Spinal cord (tissue), 10 donors: ENCODE measurements around the gene MKNK1. TPM values are rescaled to one million over a fixed set of nuclear protein-coding genes. Genes with fewer than 3 reads are reported as not detected.
A peak's percentile ranks its signal among the peaks of the same experiment; 100 is the strongest.
"Not testable (repeated sequence)": the region's sequence is repeated elsewhere in the genome, so short reads cannot be mapped to it uniquely, and the experiment has no call there.

ENCODE experiments used
- DNase-seq, 6 donors: peaks; one replicate each; pipeline versions ENCODE4 v3.0.0 to v3.0.0-alpha.2; 2013 to 2015; ENCODE audit warnings: low spot score in 6 of 6, low read depth in 4 of 6
- H3K27ac ChIP-seq: one replicate; pipeline ENCODE4 v1.5.1; 2013; ENCODE audit warnings: low read depth, low read length, control low read depth
- H3K27me3 ChIP-seq: one replicate; pipeline ENCODE4 v1.6.1; 2013; ENCODE audit warnings: low read length; ENCODE audit not compliant: control insufficient read depth, insufficient read depth
- H3K36me3 ChIP-seq: one replicate; pipeline ENCODE4 v1.6.1; 2013; ENCODE audit warnings: low read length; ENCODE audit not compliant: control insufficient read depth, insufficient read depth
- H3K4me1 ChIP-seq: one replicate; pipeline ENCODE4 v1.6.1; 2013; ENCODE audit warnings: low read length; ENCODE audit not compliant: control insufficient read depth, insufficient read depth
- H3K4me3 ChIP-seq: one replicate; pipeline ENCODE4 v1.5.1; 2013; ENCODE audit warnings: low read depth, low read length, control low read depth
- H3K9me3 ChIP-seq: one replicate; pipeline ENCODE4 v1.6.1; 2013; ENCODE audit warnings: low read length; ENCODE audit not compliant: control insufficient read depth, insufficient read depth
- WGBS: methylation state at CpG from one replicate; pipeline ENCODE4 v1.1.5; 2013; ENCODE audit warnings: missing lambda C conversion rate; ENCODE audit not compliant: insufficient coverage; 5-methylcytosine and 5-hydroxymethylcytosine counted together
- long read RNA-seq, 4 donors: transcript quantifications; one replicate each; lab custom pipeline, GENCODE V29; 2026
- polyA plus RNA-seq, 2 donors: library from polyadenylated mRNA; unstranded; fragments of 120-200 nt; gene quantifications; one replicate each; pipeline ENCODE4 v1.2.1, GENCODE V29; 2013; ENCODE audit not compliant: insufficient read length in 2 of 2
- total RNA-seq, 2 donors: library from RNA; depleted of rRNA in 1 of 2; stranded (reverse); fragments of 120-200 nt in 1 of 2; fragments of >200 nt in 1 of 2; gene quantifications; one replicate each; pipeline versions ENCODE4 v1.2.3 to v1.2.4, GENCODE V29; 2013 to 2014
- donor health status: healthy.

MKNK1 gene
- 10 to 100 TPM; 24.6 to 29.5 TPM for total RNA-seq
- polyA plus RNA-seq, result 10 to 100 TPM; 35.1 to 52.2 TPM
- long read RNA-seq, donor 1, result 0 reads
- long read RNA-seq, donor 2, result 0 reads
- long read RNA-seq, donor 3, partial matches to known transcripts, result 0 of 1 reads
- long read RNA-seq, donor 3, other reads (novel, unspliced or antisense), result 0 of 1 reads
- long read RNA-seq, donor 4, partial matches to known transcripts, result 0 of 2 reads
- long read RNA-seq, donor 4, other reads (novel, unspliced or antisense), result 0 of 2 reads

DNA sequence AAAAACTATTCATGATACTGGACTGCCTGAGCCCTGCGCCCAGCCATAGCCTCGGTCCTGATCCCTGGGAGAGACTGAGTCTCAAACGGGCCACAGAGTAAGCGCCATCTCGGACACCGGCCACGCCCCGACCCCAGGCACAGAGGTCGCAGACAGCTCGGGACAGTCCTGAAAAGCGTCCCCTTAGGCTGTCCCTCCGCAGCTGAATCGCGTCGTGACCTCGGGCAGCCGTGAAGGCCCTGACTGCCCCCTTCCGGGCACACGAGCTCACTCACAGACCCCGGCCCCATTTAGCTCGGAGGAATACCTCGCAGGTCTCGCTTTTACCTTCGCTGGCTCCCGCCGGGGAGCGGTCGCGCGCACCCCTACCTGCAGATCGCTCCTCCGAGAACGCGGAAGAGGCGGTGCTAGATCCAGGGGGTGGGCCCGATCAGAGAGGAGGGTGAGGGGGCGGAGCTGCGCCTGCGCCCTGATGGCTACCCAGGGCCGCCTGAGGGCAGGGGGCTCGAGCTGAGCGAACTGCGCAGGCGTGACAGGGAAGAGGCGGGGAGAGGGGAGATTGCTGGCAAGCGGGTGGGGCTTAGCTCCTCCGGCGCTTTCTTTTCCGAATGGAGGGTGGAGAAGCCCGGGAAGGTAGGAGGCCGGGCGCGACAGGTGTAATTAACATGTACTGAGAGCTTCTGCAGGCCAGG lies at the start of gene MKNK1:
MKNK1 (minus strand) TSS at position 411 of the 692 bp plus-strand sequence. CDS start 20,941 bp downstream, outside the sequence.
- under 1% methylated on average over 51 of the region's 53 CpGs for WGBS
- peaks cover 18% of the 10 kb centered on the region for H3K4me1 ChIP-seq
- peak within 1 kb of the TSS; percentile 49 for H3K27ac ChIP-seq

DNA sequence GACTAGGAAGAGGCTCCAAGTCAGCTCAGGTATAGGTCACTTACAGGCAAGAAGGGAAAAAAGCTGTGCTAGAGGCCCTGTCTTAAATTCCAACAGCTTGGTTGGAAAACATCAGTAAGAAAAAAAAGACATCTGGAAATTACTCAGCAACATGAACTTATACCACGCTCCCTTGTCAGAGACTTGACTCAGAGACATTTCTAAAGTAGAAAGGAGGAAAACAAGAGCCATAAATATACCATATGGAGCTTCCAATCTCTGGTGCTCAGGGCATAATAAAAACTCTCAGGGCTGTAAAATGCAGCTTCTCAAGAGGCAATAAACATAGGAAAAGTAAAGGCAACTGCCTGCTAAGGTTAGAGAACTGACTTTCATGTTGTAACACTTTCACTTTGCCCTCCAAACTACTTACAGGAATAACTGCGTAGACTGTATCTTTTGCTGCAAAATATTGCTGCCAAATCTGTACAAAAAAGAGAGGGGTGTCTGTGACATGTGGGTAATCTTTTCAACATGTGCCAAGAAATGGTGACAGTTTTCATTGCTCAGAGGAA lies 49.4 kb upstream of the MKNK1 start:
- no CpG with 5 or more reads among the region's 2 CpGs for WGBS
- H3K27ac ChIP-seq, result no peak overlapping the region

More for the DNA sequence above, at the start of gene MKNK1:
- peak; percentile 88 to 99 (median 93) for DNase-seq
- H3K4me3 ChIP-seq, result peak within 1 kb of the TSS; percentile 92
- H3K9me3 ChIP-seq, result no peaks in the 10 kb centered on the region
- H3K36me3 ChIP-seq, result peaks cover 12% of the 10 kb centered on the region
- H3K27me3 ChIP-seq, result no peaks in the 10 kb centered on the region

DNA sequence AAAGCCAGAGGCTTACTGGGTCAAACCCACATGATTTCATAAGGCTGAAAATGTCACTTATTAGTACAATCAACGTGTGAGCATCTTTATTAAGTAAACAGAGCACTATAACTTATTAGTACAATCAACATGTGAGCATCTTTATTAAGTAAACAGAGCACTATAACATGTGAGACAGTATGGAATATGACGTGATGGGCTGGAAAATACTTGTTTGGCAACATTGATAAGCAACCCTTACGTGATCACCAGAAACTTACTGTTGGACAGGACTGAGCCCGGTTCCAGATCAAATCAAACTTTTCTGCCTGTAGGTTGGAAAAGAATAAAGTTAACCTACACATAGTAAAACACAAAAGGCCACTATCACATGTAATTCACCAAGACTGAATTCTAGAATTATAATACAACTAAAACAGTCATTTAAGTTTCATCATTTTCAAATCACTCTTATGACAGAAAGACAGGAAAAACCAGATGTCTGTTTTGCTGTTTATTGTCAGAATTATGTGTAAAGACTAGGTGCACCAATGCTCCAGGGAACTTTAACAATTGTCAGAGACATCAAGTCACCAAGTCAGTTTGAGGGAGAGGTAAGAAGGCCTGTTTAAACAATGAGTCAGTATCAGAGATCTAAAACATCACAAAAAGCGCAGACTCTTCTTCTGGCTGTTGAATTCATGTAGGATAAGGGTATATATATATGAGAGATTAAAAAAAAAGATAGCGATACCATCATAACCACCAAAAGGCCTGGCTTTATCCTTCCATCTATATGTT lies 48.4 kb upstream of the MKNK1 start:
- no peak overlapping the region for H3K27ac ChIP-seq
- no peak for DNase-seq
- no peaks in the 10 kb centered on the region for H3K4me1 ChIP-seq
- H3K27me3 ChIP-seq, result no peaks in the 10 kb centered on the region
- H3K9me3 ChIP-seq, result peaks cover 11% of the 10 kb centered on the region
- H3K36me3 ChIP-seq, result peaks cover 24% of the 10 kb centered on the region
- WGBS, result no CpG with 5 or more reads among the region's 6 CpGs
- no peak overlapping the region for H3K4me3 ChIP-seq

More for the DNA sequence above, 49.4 kb upstream of the MKNK1 start:
- DNase-seq, result peak in 1 of 6 donors; percentile 18
- Histone ChIP-seq H3K36me3 (peaks cover 21% of the 10 kb centered on the region), H3K27me3 (no peaks in the 10 kb centered on the region), H3K4me1 (no peaks in the 10 kb centered on the region), H3K4me3 (no peak overlapping the region), H3K9me3 (peaks cover 8% of the 10 kb centered on the region)

DNA sequence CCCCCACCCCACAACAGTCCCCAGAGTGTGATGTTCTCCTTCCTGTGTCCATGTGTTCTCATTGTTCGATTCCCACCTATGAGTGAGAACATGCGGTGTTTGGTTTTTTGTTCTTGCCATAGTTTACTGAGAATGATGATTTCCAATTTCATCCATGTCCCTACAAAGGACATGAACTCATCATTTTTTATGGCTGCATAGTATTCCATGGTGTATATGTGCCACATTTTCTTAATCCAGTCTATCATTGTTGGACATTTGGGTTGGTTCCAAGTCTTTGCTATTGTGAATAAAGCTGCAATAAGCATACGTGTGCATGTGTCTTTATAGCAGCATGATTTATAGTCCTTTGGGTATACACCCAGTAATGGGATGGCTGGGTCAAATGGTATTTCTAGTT lies 47.1 kb upstream of the MKNK1 start:
- Histone ChIP-seq H3K9me3 (peaks cover 12% of the 10 kb centered on the region), H3K36me3 (peaks cover 27% of the 10 kb centered on the region)
- not testable (repeated sequence) for H3K4me3 ChIP-seq, H3K27ac ChIP-seq, DNase-seq, H3K4me1 ChIP-seq, H3K27me3 ChIP-seq
- no CpG with 5 or more reads among the region's 3 CpGs for WGBS

DNA sequence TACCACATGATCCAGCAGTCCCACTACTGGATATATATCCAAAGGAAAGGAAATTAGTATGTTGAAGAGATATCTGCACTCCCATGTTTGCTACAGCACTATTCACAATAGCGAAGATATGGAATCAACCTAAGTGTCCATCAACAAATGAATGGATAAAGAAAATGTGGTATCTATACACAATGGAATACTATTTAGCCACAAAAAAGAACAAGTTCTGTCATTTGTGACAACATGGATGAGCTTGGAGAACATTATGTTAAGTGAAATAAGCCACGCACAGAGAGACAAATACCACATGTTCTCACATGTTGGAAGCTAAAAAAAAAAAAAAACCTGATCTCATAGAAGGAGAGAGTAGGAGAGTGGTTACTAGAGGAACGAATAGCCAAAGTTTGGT lies 46.4 kb upstream of the MKNK1 start:
- no peak overlapping the region for H3K4me3 ChIP-seq
- H3K27ac ChIP-seq, result no peak overlapping the region
- peaks cover 12% of the 10 kb centered on the region for H3K9me3 ChIP-seq
- H3K27me3 ChIP-seq, result no peaks in the 10 kb centered on the region
- WGBS, result no CpG with 5 or more reads among the region's 3 CpGs
- H3K36me3 ChIP-seq, result peaks cover 21% of the 10 kb centered on the region
- H3K4me1 ChIP-seq, result no peaks in the 10 kb centered on the region
- no peak for DNase-seq

DNA sequence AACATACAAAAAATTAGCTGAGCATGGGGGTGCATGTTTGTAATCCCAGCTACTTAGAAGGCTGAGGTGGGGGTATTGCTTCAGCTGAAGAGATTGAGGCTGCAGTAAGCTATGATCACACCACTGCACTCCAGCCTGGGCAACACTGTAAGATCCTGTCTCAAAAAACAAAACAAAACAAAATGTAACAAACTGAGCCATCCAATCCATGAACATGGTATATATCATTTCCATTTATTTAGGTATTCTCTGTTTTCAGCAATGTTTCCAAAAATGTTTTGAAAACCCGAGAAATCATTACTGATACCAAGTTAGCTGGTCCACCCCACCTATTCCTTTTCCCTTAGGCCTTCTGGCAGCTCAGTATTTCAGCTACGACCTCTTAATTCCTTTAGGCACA lies 45.7 kb upstream of the MKNK1 start:
- Histone ChIP-seq H3K4me3 (no peak overlapping the region), H3K9me3 (peaks cover 12% of the 10 kb centered on the region), H3K4me1 (no peaks in the 10 kb centered on the region), H3K27ac (no peak overlapping the region), H3K27me3 (no peaks in the 10 kb centered on the region), H3K36me3 (peaks cover 22% of the 10 kb centered on the region)
- DNase-seq, result no peak
- 100% methylated on average over 2 of the region's 2 CpGs for WGBS

DNA sequence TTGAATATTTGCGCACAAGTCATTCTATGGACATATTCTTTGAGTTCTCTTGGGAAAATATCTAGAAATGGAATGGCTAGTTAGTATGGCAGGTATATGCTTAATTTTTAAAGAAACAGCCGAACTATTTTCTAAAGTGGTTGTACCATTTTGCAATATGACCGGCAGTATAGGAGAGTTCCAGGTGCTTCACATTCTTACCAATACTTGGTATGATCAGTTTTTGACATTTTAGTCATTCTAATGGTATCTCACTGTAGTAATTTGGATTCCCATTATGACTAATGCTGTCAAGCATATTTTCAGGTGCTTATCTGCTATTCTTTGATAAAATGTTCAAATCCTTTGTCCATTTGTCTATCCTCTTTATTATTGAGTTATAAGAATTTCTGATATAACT lies 43.5 kb upstream of the MKNK1 start:
- WGBS, result 100% methylated on average over 1 of the region's 3 CpGs
- no peaks in the 10 kb centered on the region for H3K4me1 ChIP-seq

DNA sequence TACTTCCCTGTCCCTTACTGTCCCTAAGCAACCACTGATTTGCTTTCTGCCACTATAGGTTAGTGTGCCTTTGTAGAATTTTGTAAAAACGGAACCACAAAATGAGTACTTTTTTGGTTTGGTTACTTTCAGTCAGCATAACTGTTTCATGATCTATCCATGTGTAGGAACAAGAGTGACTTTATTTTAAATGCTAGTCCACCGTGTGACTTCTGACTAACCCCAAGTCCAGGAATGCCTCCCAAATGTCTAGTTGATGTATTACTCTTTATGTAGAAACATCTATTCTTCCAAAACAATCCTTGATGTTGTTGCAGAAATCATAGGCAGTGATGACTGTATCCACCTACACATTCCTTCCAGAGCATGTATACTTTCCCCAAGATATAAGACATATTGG lies 42.8 kb upstream of the MKNK1 start:
- no peak for DNase-seq
- H3K9me3 ChIP-seq, result peaks cover 12% of the 10 kb centered on the region
- peaks cover 22% of the 10 kb centered on the region for H3K36me3 ChIP-seq
- no peak overlapping the region for H3K27ac ChIP-seq
- WGBS, result 80% methylated on average over 1 of the region's 2 CpGs
- H3K27me3 ChIP-seq, result no peaks in the 10 kb centered on the region
- no peaks in the 10 kb centered on the region for H3K4me1 ChIP-seq
- no peak overlapping the region for H3K4me3 ChIP-seq

More for the DNA sequence above, 43.5 kb upstream of the MKNK1 start:
- no peaks in the 10 kb centered on the region for H3K27me3 ChIP-seq
- H3K36me3 ChIP-seq, result peaks cover 22% of the 10 kb centered on the region
- peaks cover 12% of the 10 kb centered on the region for H3K9me3 ChIP-seq
- no peak for DNase-seq
- no peak overlapping the region for H3K27ac ChIP-seq
- H3K4me3 ChIP-seq, result no peak overlapping the region

DNA sequence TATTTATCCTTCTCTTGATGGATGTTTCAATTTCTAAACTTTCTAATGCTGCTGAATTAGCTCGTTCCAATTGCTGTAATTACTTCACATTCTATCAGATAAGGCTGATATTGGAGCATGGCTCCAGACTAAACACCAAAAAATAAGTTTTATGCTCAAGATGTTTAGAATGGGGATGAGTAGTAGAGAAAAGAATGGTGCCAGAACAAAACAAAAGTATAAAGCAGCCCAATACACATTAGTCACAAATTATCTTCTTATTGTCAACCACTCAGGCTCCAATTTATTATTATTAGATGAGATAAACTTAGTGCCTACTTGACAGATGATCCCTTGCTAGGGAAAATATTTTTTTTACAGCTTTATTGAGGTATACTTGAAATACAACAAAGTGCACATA lies 42.3 kb upstream of the MKNK1 start:
- DNase-seq, result no peak
- no CpG with 5 or more reads among the region's 1 CpG for WGBS
- Histone ChIP-seq H3K27me3 (no peaks in the 10 kb centered on the region), H3K36me3 (peaks cover 22% of the 10 kb centered on the region), H3K4me1 (no peaks in the 10 kb centered on the region), H3K27ac (no peak overlapping the region), H3K9me3 (peaks cover 12% of the 10 kb centered on the region), H3K4me3 (no peak overlapping the region)
